OCI-LY7 (cell line): Measurements from ENCODE around the gene MYL4. TPM values are rescaled to one million over a fixed set of nuclear protein-coding genes. Genes with fewer than 3 reads are reported as not detected.

Experiments used
- BruUV-seq: library from RNA; stranded (reverse); fragments of 400-500 nt; replicated peaks from 2 replicates; lab custom pipeline; 2021; lab: Mats Ljungman, UMichigan
- CTCF ChIA-PET: fragments of 300-600 bp; sonication (Branson Sonifier 250); formaldehyde crosslinking; loops from one replicate; lab custom pipeline; 2022; ENCODE audit warnings: antibody characterized with exemption; ENCODE audit not compliant: unreplicated experiment; lab: Charles Lee
- POLR2A ChIA-PET: fragments of 300-600 bp; sonication (Branson Sonifier 250); formaldehyde crosslinking; loops from one replicate; lab custom pipeline; 2022; ENCODE audit warnings: antibody characterized with exemption; lab: Charles Lee
- DNase-seq: peaks from one replicate; pipeline ENCODE4 v3.0.0-alpha.2; 2015; ENCODE audit warnings: low spot score
- H2AFZ ChIP-seq: fragments of 200-600 bp; sonication (generic), shearing (Covaris generic); 2 replicates; pipeline ENCODE4 v1.6.1; 2014; ENCODE audit warnings: mild to moderate bottlenecking, antibody characterized with exemption, low read length, moderate library complexity
- H3K27ac ChIP-seq: fragments of 200-600 bp; sonication (generic); 2 replicates; pipeline ENCODE4 v1.5.1; 2014; ENCODE audit warnings: mixed run types, low read depth, mild to moderate bottlenecking, moderate library complexity, low read length, inconsistent platforms; ENCODE audit not compliant: poor library complexity, severe bottlenecking
- H3K36me3 ChIP-seq: fragments of 200-600 bp; sonication (generic); 2 replicates; pipeline ENCODE4 v1.6.1; 2014; ENCODE audit warnings: mild to moderate bottlenecking, antibody characterized with exemption, low read length, moderate library complexity, mixed read lengths; ENCODE audit not compliant: insufficient read depth
- H3K4me1 ChIP-seq: fragments of 200-600 bp; sonication (generic); 2 replicates; pipeline ENCODE4 v1.5.1; 2014; ENCODE audit warnings: mild to moderate bottlenecking, low read length; ENCODE audit not compliant: insufficient read depth, poor library complexity, severe bottlenecking
- H3K4me2 ChIP-seq: fragments of 200-600 bp; sonication (generic); 2 replicates; pipeline ENCODE4 v1.6.1; 2014; ENCODE audit warnings: mild to moderate bottlenecking, low read length
- H3K4me3 ChIP-seq: fragments of 200-600 bp; sonication (generic); 2 replicates; pipeline ENCODE4 v1.5.1; 2014; ENCODE audit warnings: mild to moderate bottlenecking, low read depth, low read length; ENCODE audit not compliant: poor library complexity, severe bottlenecking
- H3K79me2 ChIP-seq: fragments of 200-600 bp; sonication (generic); 2 replicates; pipeline ENCODE4 v1.6.1; 2016; ENCODE audit warnings: low read depth, mild to moderate bottlenecking, low read length, moderate library complexity, mixed read lengths; ENCODE audit not compliant: insufficient read depth
- H3K9me2 ChIP-seq: fragments of 200-600 bp; sonication (generic); 2 replicates; pipeline ENCODE4 v1.6.1; 2016; ENCODE audit warnings: mild to moderate bottlenecking, low read length, mixed read lengths; ENCODE audit not compliant: insufficient read depth
- H3K9me3 ChIP-seq: fragments of 200-600 bp; sonication (generic); 2 replicates; pipeline ENCODE4 v1.6.1; 2014; ENCODE audit warnings: mild to moderate bottlenecking, mixed run types, low read length, mixed read lengths
- H4K20me1 ChIP-seq: fragments of 200-600 bp; sonication (generic); 2 replicates; pipeline ENCODE4 v1.6.1; 2014; ENCODE audit warnings: mild to moderate bottlenecking, antibody characterized with exemption, low read length, moderate library complexity, mixed read lengths; ENCODE audit not compliant: insufficient read depth
- CTCF ChIP-seq: fragments of 200-600 bp; sonication (generic); conservative IDR thresholded peaks from 2 replicates; pipeline ENCODE4 v1.5.1; 2014; ENCODE audit warnings: mild to moderate bottlenecking, antibody characterized with exemption, low read length, moderate library complexity, mixed read lengths
- EZH2phosphoT487 ChIP-seq: fragments of 200-600 bp; sonication (generic); IDR thresholded peaks from 2 replicates; pipeline ENCODE4 v1.6.1; 2018; ENCODE audit warnings: low read depth, borderline replicate concordance, mild to moderate bottlenecking, mixed run types, antibody characterized with exemption, low read length, moderate library complexity, mixed read lengths
- intact Hi-C: fragments of 100-400 bp; cut with micrococcal nuclease; formaldehyde crosslinking; loops from one replicate; pipeline ENCODE4 v1.10.0; 2022; ENCODE audit not compliant: unreplicated experiment
- total RNA-seq, 2 experiments: library from RNA; depleted of rRNA in 1 of 2; stranded (reverse); fragments of >200 nt in 1 of 2; shearing (Covaris generic) in 1 of 2; gene quantifications; 2 replicates each; pipeline ENCODE4 v1.2.3, GENCODE V29; 2014 to 2022

The MYL4 gene
- total RNA-seq, 2 experiments from 2014 or later, result 0.67 to 2.1 TPM

GRCh38 chr17:47243737-47244598, 34.8 kb downstream of the MYL4 start:
- peak; percentile 34; the same call in 1 of the 2 replicates for TF ChIP-seq CTCF
- no peak for TF ChIP-seq EZH2phosphoT487
- ChIA-PET POLR2A (interaction anchor here (0.9 to 1.9 kb wide), 2 partner anchors 14 to 17 kb away, joined by 3 to 4 read pairs; no protein-coding TSS in a partner anchor), CTCF (interaction anchor here (0.6 kb wide), 1 partner anchor 128 kb away, joined by 3 read pairs; no protein-coding TSS in a partner anchor)
- no peaks in the 10 kb centered on the region for H3K36me3 ChIP-seq
- no peak overlapping the region for H3K4me3 ChIP-seq
- H2AFZ ChIP-seq, result peak overlapping the region; percentile 79
- peak; percentile 61 for DNase-seq
- peak overlapping the region; percentile 27 for H3K27ac ChIP-seq
- H3K4me1 ChIP-seq, result peaks cover 35% of the 10 kb centered on the region
- H3K9me3 ChIP-seq, result no peaks in the 10 kb centered on the region
- H4K20me1 ChIP-seq, result no peaks in the 10 kb centered on the region
- intact Hi-C loops, result no loop called here
- peak overlapping the region; percentile 51 for H3K4me2 ChIP-seq
- H3K79me2 ChIP-seq, result no peaks in the 10 kb centered on the region
- BruUV-seq, result no TSS peak
- no peaks in the 10 kb centered on the region for H3K9me2 ChIP-seq

- no peaks in the 10 kb centered on the region for H3K9me3 ChIP-seq
Measured at GRCh38 chr17:47244697-47245096, 35.5 kb downstream of the MYL4 start.

More at GRCh38 chr17:47244697-47245096, 35.5 kb downstream of the MYL4 start:
- Histone ChIP-seq H3K4me2 (no peak overlapping the region), H3K79me2 (no peaks in the 10 kb centered on the region), H3K36me3 (no peaks in the 10 kb centered on the region), H3K9me2 (no peaks in the 10 kb centered on the region), H4K20me1 (no peaks in the 10 kb centered on the region), H3K4me3 (no peak overlapping the region), H2AFZ (peak overlapping the region; percentile 79; the same call in 1 of the 2 replicates), H3K4me1 (peaks cover 31% of the 10 kb centered on the region), H3K27ac (no peak overlapping the region)
- BruUV-seq, result no TSS peak
- ChIA-PET CTCF (no interaction called here), POLR2A (no interaction called here)
- intact Hi-C loops, result no loop called here
- TF ChIP-seq CTCF (no peak), EZH2phosphoT487 (no peak)
- no peak for DNase-seq
